ENCODE measurements around the gene RAD51B.
"Not testable (repeated sequence)": the region's sequence is repeated elsewhere in the genome, so short reads cannot be mapped to it uniquely, and the experiment has no call there.

The RAD51B gene

DNA sequence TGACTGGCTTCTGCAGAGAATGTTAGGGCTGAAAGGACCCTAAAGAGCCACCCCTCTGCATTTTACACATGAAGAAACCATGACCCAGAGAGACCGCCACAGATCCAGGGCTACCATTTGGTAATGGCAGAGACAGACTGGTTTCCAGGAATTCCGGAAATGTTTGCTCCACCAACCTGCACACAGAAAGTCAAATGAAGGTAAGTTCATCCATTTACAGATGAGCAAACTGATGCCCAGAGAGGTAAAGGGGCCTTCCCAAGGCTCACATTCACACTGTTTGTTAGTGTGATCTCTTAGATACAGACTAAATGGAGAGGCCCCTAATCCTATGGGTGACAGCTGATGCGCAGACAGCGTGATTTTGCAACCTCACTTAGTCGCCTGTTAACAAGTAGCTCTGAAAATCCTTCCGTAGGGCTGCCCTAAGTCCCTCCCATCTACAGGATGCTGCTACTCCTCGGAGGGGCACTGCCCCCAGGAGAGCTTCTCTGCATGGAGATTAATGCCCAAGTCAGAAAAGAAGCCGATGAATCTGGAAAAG, 939.5 kb downstream of the RAD51B start:
- TF ChIP-seq, protein P1, sequence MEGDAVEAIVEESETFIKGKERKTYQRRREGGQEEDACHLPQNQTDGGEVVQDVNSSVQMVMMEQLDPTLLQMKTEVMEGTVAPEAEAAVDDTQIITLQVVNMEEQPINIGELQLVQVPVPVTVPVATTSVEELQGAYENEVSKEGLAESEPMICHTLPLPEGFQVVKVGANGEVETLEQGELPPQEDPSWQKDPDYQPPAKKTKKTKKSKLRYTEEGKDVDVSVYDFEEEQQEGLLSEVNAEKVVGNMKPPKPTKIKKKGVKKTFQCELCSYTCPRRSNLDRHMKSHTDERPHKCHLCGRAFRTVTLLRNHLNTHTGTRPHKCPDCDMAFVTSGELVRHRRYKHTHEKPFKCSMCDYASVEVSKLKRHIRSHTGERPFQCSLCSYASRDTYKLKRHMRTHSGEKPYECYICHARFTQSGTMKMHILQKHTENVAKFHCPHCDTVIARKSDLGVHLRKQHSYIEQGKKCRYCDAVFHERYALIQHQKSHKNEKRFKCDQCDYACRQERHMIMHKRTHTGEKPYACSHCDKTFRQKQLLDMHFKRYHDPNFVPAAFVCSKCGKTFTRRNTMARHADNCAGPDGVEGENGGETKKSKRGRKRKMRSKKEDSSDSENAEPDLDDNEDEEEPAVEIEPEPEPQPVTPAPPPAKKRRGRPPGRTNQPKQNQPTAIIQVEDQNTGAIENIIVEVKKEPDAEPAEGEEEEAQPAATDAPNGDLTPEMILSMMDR (IDR thresholded peaks at IDR 0.05; ENCODE audit: borderline replicate concordance, insufficient read depth, low read depth, low read length): no peak
- no peak overlapping the region for H3K4me3 ChIP-seq (ENCODE audit: low read depth, low read length)

DNA sequence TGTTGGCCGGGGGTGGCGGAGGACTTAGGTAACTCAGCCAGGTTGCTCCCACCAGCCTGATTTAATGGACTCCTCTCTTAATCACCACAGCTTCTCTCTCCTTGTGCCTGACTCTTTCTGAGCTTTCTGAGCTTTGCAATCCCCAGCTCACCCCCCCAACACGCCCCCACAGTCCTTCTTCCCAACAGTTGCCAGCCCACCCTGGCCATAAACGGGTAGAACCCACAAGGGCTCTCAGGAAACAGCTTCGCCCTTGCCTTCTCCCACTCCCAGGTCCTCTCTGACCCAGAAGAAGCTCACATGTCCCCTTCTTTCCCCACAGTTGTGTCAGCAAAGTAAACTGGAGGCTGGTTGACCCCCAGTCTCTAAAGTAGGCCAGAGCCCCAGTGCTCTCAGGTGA, 940.4 kb downstream of the RAD51B start:
- no peak overlapping the region for H3K4me3 ChIP-seq (ENCODE audit: low read depth, low read length)
- TF ChIP-seq, protein P1 (IDR thresholded peaks at IDR 0.05; ENCODE audit: borderline replicate concordance, insufficient read depth, low read depth, low read length): no peak

DNA sequence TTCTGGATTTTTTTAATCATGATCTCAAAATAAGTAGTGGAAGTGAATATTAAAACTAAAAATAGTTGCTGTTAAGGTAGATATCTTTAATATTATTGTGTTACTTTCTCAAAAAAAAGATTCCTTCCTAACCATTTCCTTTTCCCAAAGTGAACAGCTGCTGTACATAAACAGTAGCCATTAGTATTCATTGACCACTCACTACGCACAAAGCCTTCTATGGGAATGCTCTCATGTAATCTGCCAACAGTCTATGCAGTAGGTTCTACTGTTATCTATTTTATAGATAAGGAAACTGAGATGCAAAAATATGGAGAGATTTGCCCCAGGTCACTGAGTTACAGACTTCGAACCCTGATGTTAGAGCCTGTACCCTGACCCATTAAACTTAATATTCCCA, 941.2 kb downstream of the RAD51B start:
- H3K4me3 ChIP-seq (ENCODE audit: low read depth, low read length): no peak overlapping the region
- TF ChIP-seq, protein P1 (IDR thresholded peaks at IDR 0.05; ENCODE audit: borderline replicate concordance, insufficient read depth, low read depth, low read length): no peak

DNA sequence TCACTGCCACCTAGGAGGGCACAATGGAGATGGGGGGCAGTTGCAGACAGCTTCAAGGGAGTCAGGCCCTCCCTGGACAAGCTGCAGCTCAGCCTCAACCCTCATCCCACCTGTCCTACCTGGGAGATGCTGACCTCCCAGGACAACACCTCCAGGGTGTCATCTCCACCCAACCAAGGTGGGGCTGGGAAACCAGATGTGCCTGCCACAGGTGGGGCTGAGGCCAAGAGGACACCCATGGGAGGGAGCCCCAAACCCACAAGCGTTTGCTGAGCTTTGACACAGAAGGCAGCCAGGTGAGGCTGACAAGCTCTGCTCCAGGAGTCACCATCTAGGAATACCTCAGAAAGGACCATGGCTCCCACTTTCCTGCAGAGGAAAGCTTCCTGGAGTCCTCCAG, 941.8 kb downstream of the RAD51B start:
- TF ChIP-seq, protein P1 (IDR thresholded peaks at IDR 0.05; ENCODE audit: borderline replicate concordance, insufficient read depth, low read depth, low read length): no peak
- no peak overlapping the region for H3K4me3 ChIP-seq (ENCODE audit: low read depth, low read length)

DNA sequence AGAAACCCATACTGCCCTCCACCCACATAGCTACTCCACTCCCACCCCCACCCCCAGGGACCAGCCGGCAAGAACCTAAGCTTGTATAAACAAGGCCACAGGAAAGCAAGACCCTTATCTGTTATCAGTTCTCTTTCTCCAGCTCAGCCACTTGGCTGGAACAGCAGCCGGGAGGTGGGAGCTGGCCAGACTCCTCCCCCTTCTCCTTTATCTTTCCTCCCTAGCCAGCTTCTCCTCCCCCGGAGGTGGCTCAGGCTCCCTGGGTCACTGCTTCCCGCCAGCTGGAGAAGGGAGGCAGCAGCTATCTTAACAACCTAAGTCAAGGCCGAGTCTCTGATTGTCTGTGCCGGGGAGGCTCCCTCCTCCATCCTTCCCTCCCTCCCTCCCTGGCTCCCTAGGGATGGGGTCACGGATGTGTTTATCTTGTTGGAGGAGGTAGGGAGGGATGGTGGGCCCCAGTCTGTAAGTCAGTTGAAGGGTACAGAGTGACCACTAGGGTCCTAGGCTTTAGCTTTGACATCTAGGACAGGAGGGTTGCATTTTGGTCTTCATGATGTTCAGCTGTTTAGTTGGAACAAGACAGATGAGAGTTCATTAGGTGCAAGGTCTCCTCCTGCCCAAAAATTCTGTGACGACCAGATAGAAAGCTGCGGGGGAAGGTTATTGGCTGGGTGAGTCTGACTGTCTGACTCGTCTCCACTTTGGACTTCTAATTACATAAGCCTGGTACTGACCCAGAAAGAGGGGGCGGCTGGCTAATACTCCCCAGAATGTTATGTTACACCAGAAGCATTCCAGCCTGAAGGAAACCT, 943.6 kb downstream of the RAD51B start:
- TF ChIP-seq, protein P1 (IDR thresholded peaks at IDR 0.05; ENCODE audit: borderline replicate concordance, insufficient read depth, low read depth, low read length): no peak
- H3K4me3 ChIP-seq (ENCODE audit: low read depth, low read length): no peak overlapping the region

DNA sequence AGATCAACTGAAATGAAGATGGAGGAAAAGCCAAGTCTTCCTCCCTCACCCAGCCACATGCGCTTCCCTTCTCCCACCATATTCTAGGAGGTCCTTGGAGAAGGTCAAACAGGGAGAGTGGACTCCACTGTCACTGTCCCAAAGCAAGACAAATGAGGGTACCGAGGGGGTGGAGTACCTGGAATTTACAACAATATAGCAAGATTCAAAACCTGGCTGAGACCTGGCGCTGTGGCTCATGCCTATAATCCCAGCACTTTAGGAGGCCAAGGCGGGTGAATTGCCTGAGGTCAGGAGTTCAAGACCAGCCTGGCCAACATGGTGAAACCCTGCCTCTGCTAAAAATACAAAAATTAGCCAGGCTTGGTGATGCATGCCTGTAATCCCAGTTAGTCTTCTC, 944.3 kb downstream of the RAD51B start:
- H3K4me3 ChIP-seq (ENCODE audit: low read depth, low read length): not testable (repeated sequence)

DNA sequence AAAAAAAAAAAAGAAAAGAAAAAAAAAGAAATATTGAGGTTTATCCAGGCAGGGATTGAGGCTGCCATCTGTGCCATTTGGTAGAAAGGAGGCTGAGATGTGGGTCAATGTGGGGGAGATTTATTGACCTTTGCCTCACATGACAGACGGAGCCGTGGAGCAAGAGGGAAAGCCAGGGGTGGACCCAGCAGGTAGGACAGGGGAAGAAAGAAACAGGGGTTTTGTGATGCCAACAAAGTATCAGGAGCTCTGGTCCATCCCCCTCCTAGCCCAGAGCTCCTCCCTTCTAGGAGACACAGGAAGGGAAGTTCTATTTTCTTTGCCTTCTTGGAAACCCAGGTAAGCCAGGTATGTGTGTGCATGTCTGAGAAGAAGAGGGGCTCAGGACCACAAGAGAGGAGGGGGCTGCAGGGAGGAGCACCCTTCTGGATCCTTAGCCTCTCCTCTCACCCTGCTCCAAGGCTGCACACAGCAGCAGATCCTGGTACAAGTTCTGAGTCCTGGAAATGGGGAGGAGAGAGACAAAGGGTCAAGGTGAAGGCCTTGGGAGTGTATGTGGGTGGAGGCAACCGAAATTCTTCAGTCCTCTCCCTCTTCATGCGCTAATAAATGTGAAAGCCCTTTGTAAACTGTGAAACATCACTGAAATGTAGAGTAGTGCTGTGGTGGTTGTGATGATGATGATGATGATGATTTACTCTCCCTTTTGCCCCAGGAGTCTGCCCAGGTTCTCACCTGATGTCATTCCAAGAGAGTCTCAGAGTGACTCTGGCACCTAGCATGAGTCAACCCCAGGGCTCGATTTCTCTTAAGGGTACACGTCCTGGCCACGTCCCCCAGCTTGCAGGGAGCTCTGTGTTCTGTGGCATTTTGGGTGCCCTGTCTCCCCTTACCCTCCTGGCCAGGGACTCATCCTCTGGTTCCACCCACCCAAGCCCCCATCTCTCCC, 947.0 kb downstream of the RAD51B start:
- H3K4me3 ChIP-seq (ENCODE audit: low read depth, low read length): no peak overlapping the region
- TF ChIP-seq, protein P1 (IDR thresholded peaks at IDR 0.05; ENCODE audit: borderline replicate concordance, insufficient read depth, low read depth, low read length): no peak
